ENCODE measurements around the gene SNF8.
"Not testable (repeated sequence)": the region's sequence is repeated elsewhere in the genome, so short reads cannot be mapped to it uniquely, and the experiment has no call there.

Gene SNF8

GRCh38 chr17:48944515-48945260, at the start of gene SNF8:
Gene SNF8, minus strand, starts transcription at chr17:48944842. Its CDS starts 108 bp downstream, at chr17:48944734.
- peak; percentile 95 for DNase-seq

- no peak for DNase-seq
These were observed 49.3 kb upstream of the SNF8 start for GRCh38 chr17:48993951-48994350.

DNA sequence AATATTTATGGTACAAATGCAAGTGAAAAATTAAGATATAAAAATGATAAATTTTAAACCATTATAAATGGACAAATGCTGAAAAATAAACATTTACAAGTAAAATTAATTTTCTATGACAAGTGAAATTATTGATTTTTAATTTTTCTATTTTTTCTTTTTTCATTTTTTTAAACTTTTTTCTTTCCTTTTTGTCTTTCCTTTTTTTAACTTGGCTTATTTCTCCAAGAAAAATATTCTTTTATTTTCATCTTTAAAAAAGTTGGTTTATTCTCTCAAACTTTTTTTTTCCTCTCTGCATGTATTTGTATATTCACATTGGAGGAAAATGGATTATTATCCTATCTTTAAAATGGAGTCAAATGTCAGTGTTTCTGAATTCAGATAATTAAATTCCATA, 48.7 kb upstream of the SNF8 start:
- no peak for DNase-seq

DNA sequence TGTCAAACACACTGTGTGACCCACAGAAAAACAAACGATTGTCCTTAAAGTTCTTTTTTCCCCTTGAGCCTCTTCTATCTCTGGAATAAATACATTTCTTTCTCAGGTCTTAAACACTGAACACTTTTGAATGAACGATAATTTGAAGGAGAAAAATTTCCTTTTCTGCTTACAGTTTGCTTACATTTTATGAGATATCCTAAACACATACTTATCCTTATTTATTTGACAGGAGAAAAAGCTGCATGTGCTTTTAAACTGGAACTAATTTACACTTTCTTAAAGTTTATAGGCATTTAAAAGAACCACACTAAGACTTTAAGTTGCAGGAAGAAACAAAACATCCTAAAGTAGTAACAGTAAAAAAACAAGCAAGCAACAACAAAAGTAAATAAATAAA, 47.8 kb upstream of the SNF8 start:
- no peak for DNase-seq

DNA sequence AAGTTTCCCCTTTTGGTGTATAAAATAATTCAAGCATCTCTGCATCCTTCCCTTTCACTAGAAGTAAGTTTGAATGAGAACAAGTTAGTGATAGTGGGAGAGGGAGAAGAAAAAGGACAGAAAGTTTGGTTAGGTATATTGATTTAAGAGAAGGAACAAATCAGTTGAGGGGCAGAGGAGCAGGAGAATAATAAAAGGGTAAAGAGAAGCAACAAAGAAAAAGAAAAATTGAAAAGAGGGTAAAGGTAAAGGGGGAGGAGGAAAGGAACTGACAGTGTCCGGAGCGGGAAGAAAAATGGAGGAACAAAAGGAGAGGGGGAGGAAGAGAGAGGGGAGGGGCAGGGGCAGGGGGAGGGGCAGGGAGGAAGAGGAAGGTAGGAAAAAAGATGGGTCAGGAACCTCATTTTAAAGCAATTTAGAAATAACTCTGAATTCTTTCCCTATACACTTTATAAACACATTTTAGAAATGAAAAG, 46.3 kb upstream of the SNF8 start:
- no peak for DNase-seq

- no peak for DNase-seq
These were observed 44.5 kb upstream of the SNF8 start for GRCh38 chr17:48989100-48989499.

- DNase-seq: no peak
These were observed 41.0 kb upstream of the SNF8 start for GRCh38 chr17:48985436-48986245.

DNA sequence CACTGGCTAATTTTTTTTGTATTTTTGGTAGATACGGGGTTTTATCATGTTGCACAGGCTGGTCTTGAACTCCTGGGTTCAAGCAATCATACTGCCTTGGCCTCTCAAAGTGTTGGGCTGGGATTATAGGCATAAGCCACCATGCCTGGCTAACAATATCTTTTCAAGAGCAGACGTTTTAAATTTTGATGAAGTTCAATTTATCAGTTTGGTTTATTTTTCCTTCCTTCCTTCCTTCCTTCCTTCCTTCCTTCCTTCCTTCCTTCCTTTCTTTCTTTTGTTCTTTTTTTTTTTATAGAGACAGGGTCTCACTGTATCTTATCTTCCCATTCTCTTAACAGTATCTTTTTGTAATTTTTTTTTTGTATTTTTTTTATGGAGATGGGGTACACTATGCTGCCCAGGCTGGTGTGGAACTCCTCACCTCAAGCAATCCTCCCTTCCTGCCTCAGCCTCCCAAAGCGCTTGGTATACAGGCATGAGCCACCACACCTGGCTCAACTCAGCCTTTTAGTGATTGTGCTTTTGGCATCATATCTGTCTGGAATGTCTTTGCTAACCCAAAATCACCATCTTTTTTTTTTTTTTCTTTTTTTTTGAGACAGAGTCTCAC, 37.4 kb upstream of the SNF8 start:
- no peak for DNase-seq

DNA sequence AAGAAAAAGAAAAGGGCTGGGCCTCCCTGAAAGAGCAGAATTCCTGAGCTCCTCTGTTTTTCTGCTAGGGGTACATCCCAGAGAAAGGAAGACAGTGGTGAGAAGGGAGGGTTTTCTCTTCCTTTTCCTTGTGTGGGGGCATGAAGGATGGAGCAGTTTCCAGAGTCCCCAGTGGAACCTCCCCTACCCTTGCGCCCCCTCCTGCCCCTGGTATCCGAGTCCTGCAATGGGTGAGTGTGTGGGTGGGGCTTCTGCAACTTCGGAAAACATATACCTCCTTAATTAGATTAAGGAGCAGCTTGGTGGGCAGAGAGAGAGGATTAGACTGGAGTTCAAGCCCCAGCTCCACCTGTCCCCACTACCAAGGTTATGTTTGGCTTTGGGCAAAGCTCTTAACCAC, 29.2 kb upstream of the SNF8 start:
- no peak for DNase-seq

- DNase-seq: no peak
These were observed 28.1 kb upstream of the SNF8 start for GRCh38 chr17:48972749-48973097.

GRCh38 chr17:48970865-48971687, 26.4 kb upstream of the SNF8 start:
- DNase-seq: no peak

- DNase-seq: peak; percentile 8
These were observed 25.6 kb upstream of the SNF8 start for GRCh38 chr17:48970224-48970623.

DNA sequence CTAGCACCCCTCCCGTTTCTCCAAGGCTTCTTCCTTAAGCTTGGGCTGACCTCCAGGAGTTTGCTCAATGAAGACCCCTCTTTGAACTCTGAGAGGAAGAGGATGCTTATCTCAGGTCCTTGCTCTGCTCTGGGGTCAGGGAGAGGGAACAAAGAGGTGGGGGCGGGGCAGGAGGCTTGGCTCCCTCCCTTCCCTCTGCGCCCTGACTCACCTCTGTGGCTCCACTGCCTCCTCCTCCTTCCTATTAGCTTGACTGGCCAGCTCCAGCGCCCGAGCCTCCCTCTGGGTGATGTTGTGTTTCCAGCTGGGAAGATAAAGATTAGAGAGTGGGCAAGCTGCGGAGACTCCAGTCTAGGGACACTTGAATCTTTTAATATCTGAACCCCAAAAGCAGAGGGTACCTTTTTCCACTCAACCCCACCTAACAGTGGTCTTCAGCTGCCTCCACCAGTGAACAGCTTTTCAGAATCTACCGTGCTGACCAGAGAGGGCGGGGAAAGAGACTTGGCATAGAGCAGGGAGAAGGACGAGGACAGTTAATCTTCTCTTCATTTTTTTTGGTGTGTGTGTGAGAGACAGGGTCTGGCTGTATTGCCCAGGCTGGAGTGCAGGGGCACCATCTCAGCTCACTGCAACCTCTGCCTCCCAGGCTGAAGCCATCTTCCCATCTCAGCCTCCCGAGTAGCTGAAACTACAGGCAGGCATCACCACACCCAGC, 17.0 kb upstream of the SNF8 start:
- no peak for DNase-seq

DNA sequence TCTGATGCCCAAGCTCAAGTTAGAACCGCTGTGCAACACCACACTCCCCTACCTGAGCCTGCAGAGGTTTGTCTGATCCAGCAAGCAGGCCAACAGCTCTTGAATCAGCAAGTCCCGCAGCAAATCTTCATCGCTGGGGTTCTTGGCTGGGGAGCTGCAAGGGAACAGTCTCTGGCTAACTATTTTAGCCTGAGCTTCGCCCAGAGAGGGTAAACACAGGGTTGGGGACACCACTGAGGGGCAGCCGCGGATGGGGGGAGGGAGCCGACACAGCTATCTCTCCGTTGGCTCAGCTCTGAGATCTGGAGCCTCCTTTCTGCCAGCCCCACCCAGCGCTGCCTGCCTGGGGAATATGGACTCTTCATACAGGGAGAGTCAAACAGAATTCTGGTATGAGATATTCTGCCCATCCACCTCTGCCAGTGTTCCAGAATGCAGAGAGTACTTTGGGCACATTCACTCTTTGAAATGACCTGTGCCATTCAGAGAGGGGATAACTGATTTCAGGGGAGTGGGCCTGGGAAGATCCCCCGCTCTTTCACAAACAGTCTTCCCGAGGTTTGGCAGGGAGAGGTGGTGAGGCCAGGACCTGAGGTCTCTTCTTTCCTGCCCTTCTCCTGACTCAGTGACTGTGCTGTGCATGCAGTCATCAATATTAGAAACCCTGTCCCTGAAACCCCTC, 16.3 kb upstream of the SNF8 start:
- DNase-seq: no peak

GRCh38 chr17:48954300-48954755, 9.7 kb upstream of the SNF8 start:
- DNase-seq: peak; percentile 14

- DNase-seq: no peak
These were observed 8.3 kb upstream of the SNF8 start for GRCh38 chr17:48952904-48953303.

DNA sequence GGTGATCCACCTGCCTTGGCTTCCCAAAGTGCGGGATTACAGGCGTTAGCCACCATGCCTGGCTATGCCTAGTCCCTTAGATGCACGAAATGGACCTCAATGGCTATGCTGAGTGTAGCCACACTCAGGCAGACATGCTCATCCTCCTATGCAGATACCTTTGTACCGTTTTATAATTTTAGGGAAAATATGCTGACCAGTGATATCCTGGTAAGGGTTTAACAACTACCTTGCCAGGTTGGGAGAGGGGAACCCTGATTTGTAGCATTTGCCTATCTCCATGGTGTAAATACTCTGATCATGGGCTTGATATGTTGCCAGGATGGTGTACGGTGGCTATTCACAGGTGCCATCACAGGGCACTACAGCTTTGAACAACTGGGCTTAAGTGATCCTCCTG, 6.9 kb upstream of the SNF8 start:
- DNase-seq: no peak

GRCh38 chr17:48945261-48945651, 614 bp upstream of the SNF8 start:
- DNase-seq: not testable (repeated sequence)

GRCh38 chr17:48933035-48933434, 11.6 kb downstream of the SNF8 start:
- no peak for DNase-seq

DNA sequence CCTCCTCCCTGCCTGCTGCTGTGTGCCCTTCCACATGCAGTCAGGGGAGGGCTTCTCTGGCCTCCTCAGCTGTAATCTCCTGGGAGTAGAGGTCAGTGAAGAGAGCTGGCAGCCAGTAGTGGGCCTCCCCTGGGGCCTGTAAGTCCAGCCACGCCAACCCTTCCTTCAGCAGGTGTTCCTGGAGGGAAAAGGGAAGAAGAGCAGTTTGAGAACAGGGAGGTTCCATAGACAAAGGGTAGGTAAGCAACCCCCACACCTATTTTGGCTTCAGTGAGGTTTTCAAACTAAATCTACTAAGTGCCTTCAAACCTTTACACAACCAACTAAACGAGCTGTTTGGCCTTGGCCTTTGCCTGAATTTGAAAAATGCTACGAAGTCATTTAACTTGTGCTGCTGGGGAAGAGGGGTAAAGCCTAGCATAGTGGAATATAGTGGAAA, 14.2 kb downstream of the SNF8 start:
- no peak for DNase-seq

DNA sequence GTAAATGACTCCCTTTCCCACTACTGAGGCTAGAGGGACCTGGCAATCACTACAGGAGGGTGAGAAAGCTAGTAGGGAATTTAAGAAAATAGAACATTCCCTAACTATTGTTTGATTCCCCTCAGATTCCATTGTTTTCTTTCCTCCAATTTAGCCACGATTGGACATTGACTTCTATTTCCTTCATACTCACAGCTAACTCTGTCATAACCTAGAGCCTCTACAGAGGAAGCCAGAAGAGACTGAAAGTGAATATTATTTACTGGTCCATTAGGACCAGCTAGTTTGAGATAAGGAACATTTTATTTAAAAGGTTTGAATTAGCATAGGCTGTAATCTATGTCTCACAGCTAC, 14.9 kb downstream of the SNF8 start:
- DNase-seq: no peak
